T-helper 1 cell (primary cell): Measurements from ENCODE around the gene ZDBF2.
"Not testable (repeated sequence)": the region's sequence is repeated elsewhere in the genome, so short reads cannot be mapped to it uniquely, and the experiment has no call there.

ENCODE experiments used
- DNase-seq, 5 donors: peaks; one replicate each; pipeline ENCODE4 v3.0.0-alpha.2; 2012 to 2020

ZDBF2 gene

GRCh38 chr2:206259376-206260187, 14.9 kb upstream of the ZDBF2 start:
- DNase-seq: no peak

GRCh38 chr2:206260188-206261012, 14.1 kb upstream of the ZDBF2 start:
- peak in 1 of 5 donors; percentile 26 for DNase-seq

GRCh38 chr2:206263959-206264603, 10.4 kb upstream of the ZDBF2 start:
- no peak for DNase-seq

GRCh38 chr2:206266130-206267125, 8.0 kb upstream of the ZDBF2 start:
- DNase-seq: no peak

- no peak for DNase-seq
These were observed 6.9 kb upstream of the ZDBF2 start for GRCh38 chr2:206267567-206267966.

- DNase-seq: no peak
These were observed 3.4 kb upstream of the ZDBF2 start for GRCh38 chr2:206271065-206271464.

GRCh38 chr2:206273905-206274304, 558 bp upstream of the ZDBF2 start:
- DNase-seq: no peak

- peak in 1 of 5 donors; percentile 68 for DNase-seq
These were observed 1.0 kb downstream of the ZDBF2 start for GRCh38 chr2:206275312-206276055.

- DNase-seq: no peak
These were observed 1.9 kb downstream of the ZDBF2 start for GRCh38 chr2:206276169-206276942.

GRCh38 chr2:206277503-206277902, 3.0 kb downstream of the ZDBF2 start:
- DNase-seq: no peak

GRCh38 chr2:206282746-206283145, 8.3 kb downstream of the ZDBF2 start:
- no peak for DNase-seq

- no peak for DNase-seq
These were observed 12.7 kb downstream of the ZDBF2 start for GRCh38 chr2:206287197-206287596.

GRCh38 chr2:206289391-206289790, 14.9 kb downstream of the ZDBF2 start:
- DNase-seq: no peak

GRCh38 chr2:206296128-206296527, 21.7 kb downstream of the ZDBF2 start:
- no peak for DNase-seq

- not testable (repeated sequence) for DNase-seq
These were observed 25.1 kb downstream of the ZDBF2 start for GRCh38 chr2:206299608-206300007.

- DNase-seq: no peak
These were observed 31.2 kb downstream of the ZDBF2 start for GRCh38 chr2:206305523-206306245.

GRCh38 chr2:206311026-206311425, 36.6 kb downstream of the ZDBF2 start:
- DNase-seq: no peak

- no peak for DNase-seq
These were observed 41.7 kb downstream of the ZDBF2 start for GRCh38 chr2:206316141-206316540.

GRCh38 chr2:206323033-206323432, 48.6 kb downstream of the ZDBF2 start:
- no peak for DNase-seq

GRCh38 chr2:206323486-206323885, 49.0 kb downstream of the ZDBF2 start:
- DNase-seq: no peak
